PC-9 (cell line): Measurements from ENCODE around the gene NASP. TPM values are rescaled to one million over a fixed set of nuclear protein-coding genes. Genes with fewer than 3 reads are reported as not detected.

Experiments
- BruUV-seq: library from RNA; stranded (reverse); fragments of 400-500 nt; replicated peaks from 2 replicates; lab custom pipeline; 2021; lab: Mats Ljungman, UMichigan
- CTCF ChIA-PET: fragments of 300-600 bp; sonication (Branson Sonifier 250); formaldehyde crosslinking; loops from one replicate; lab custom pipeline; 2022; ENCODE audit warnings: antibody characterized with exemption; lab: Charles Lee
- POLR2A ChIA-PET: fragments of 300-600 bp; sonication (Branson Sonifier 250); formaldehyde crosslinking; loops from one replicate; lab custom pipeline; 2022; ENCODE audit warnings: antibody characterized with exemption; ENCODE audit not compliant: unreplicated experiment; lab: Charles Lee
- DNase-seq, 2 experiments: peaks; one replicate each; pipeline versions ENCODE4 v3.0.0 to v3.0.0-alpha.2; 2015 to 2022; ENCODE audit warnings: mixed read lengths in 1 of 2
- H2AFZ ChIP-seq: fragments of 200-600 bp; sonication (generic); 2 replicates; pipeline ENCODE4 v1.8.1; 2017; ENCODE audit warnings: antibody characterized with exemption
- H3F3A ChIP-seq: fragments of 200-600 bp; sonication (generic); 2 replicates; pipeline ENCODE4 v1.8.1; 2017; ENCODE audit warnings: antibody characterized with exemption, mild to moderate bottlenecking, low read depth; ENCODE audit not compliant: insufficient read depth
- H3K27ac ChIP-seq: fragments of 200-600 bp; sonication (generic); 2 replicates; pipeline ENCODE4 v1.6.1; 2016; ENCODE audit warnings: mixed run types
- H3K27me3 ChIP-seq: fragments of 200-600 bp; sonication (generic); 2 replicates; pipeline ENCODE4 v1.6.1; 2016; ENCODE audit warnings: low read depth, mixed run types; ENCODE audit not compliant: insufficient read depth
- H3K36me3 ChIP-seq: fragments of 200-600 bp; sonication (generic); 2 replicates; pipeline ENCODE4 v1.6.1; 2016; ENCODE audit warnings: low read depth, mixed run types
- H3K4me1 ChIP-seq: fragments of 200-600 bp; sonication (generic); replicated peaks from 2 replicates; pipeline ENCODE4 v1.6.1; 2016; ENCODE audit warnings: mixed run types; ENCODE audit not compliant: insufficient read depth
- H3K4me2 ChIP-seq: fragments of 200-600 bp; sonication (generic); 2 replicates; pipeline ENCODE4 v1.6.1; 2017; ENCODE audit warnings: mixed run types
- H3K4me3 ChIP-seq: fragments of 200-600 bp; sonication (generic); 2 replicates; pipeline ENCODE4 v1.6.1; 2016; ENCODE audit warnings: mixed run types
- H3K79me2 ChIP-seq: fragments of 200-600 bp; sonication (generic); 2 replicates; pipeline ENCODE4 v1.6.1; 2017; ENCODE audit warnings: low read depth, mixed run types
- H3K9me2 ChIP-seq: fragments of 200-600 bp; sonication (generic); 2 replicates; pipeline ENCODE4 v1.8.1; 2017; ENCODE audit warnings: mild to moderate bottlenecking; ENCODE audit not compliant: insufficient read depth
- H3K9me3 ChIP-seq: fragments of 200-600 bp; sonication (generic); 2 replicates; pipeline ENCODE4 v1.8.1; 2016; ENCODE audit warnings: low read depth; ENCODE audit not compliant: insufficient read depth
- H4K20me1 ChIP-seq: fragments of 200-600 bp; sonication (generic); 2 replicates; pipeline ENCODE4 v1.8.1; 2017; ENCODE audit not compliant: insufficient read depth
- CTCF ChIP-seq: fragments of 200-600 bp; sonication (generic); conservative IDR thresholded peaks from 2 replicates; pipeline ENCODE4 v1.6.1; 2017; ENCODE audit warnings: mixed run types, antibody characterized with exemption, mild to moderate bottlenecking, moderate library complexity
- EZH2 ChIP-seq: fragments of 200-600 bp; sonication (generic); IDR thresholded peaks from 2 replicates; pipeline ENCODE4 v1.8.0; 2017; ENCODE audit warnings: antibody characterized with exemption, low read depth
- intact Hi-C: fragments of 100-400 bp; cut with micrococcal nuclease; formaldehyde crosslinking; loops from one replicate; pipeline ENCODE4 v1.10.0; 2022; ENCODE audit not compliant: unreplicated experiment
- total RNA-seq: library from RNA; stranded (reverse); gene quantifications from 2 replicates; pipeline ENCODE4 v1.2.3, GENCODE V29; 2021

Gene NASP
- total RNA-seq, 1 experiment from 2014 or later = 221 TPM

- no peak for DNase-seq
- H3F3A ChIP-seq = peaks cover 21% of the 10 kb centered on the region; the same call in 1 of the 2 replicates
- peaks cover 6% of the 10 kb centered on the region for H3K36me3 ChIP-seq
- no peaks in the 10 kb centered on the region for H3K9me3 ChIP-seq
- TF ChIP-seq CTCF (no peak), EZH2 (no peak)
- intact Hi-C loops = no loop called here
- no peaks in the 10 kb centered on the region for H3K79me2 ChIP-seq
- ChIA-PET CTCF (interaction anchor here (0.6 to 0.7 kb wide), 3 partner anchors 49 to 843 kb away, joined by 3 to 5 read pairs (median 3); no protein-coding TSS in a partner anchor), POLR2A (interaction anchor here (0.6 kb wide), 1 partner anchor 48 kb away, joined by 5 read pairs; the partner anchor contains the start of gene PRDX1)
- no TSS peak for BruUV-seq
- no peaks in the 10 kb centered on the region for H3K9me2 ChIP-seq
- H3K27ac ChIP-seq = no peak overlapping the region
- no peak overlapping the region for H2AFZ ChIP-seq
- H3K4me2 ChIP-seq = no peak overlapping the region
- H3K4me1 ChIP-seq = no peaks in the 10 kb centered on the region
- 0 out of 2 replicates have a peak, but pooled peaks cover 4% of the 10 kb centered on the region for H4K20me1 ChIP-seq
- no peak overlapping the region for H3K4me3 ChIP-seq
- H3K27me3 ChIP-seq = no peaks in the 10 kb centered on the region
Observed at GRCh38 chr1:45569571-45569961, 14.3 kb upstream of the NASP start.

- intact Hi-C loops = loop anchor here (1.0 to 5.0 kb wide), 4 partner anchors 58 to 733 kb away; no protein-coding TSS in a partner anchor
- H4K20me1 ChIP-seq = 0 out of 2 replicates have a peak, but pooled peaks cover 4% of the 10 kb centered on the region
- H3F3A ChIP-seq = peaks cover 26% of the 10 kb centered on the region
- H3K4me2 ChIP-seq = no peak overlapping the region
- no peak overlapping the region for H3K27ac ChIP-seq
- H3K79me2 ChIP-seq = no peaks in the 10 kb centered on the region
- no peaks in the 10 kb centered on the region for H3K9me2 ChIP-seq
- no peaks in the 10 kb centered on the region for H3K27me3 ChIP-seq
- peak; percentile 62 to 64 for DNase-seq
- H3K36me3 ChIP-seq = peaks cover 6% of the 10 kb centered on the region
- peaks cover 3% of the 10 kb centered on the region; the same call in 1 of the 2 replicates for H3K4me1 ChIP-seq
- POLR2A ChIA-PET = interaction anchor here (0.6 kb wide), 1 partner anchor 48 kb away, joined by 5 read pairs; the partner anchor contains the start of gene PRDX1
- no peak overlapping the region for H2AFZ ChIP-seq
- no peaks in the 10 kb centered on the region for H3K9me3 ChIP-seq
- CTCF ChIA-PET = interaction anchor here (0.7 kb wide), 1 partner anchor 57 kb away, joined by 5 read pairs; no protein-coding TSS in a partner anchor
- no TSS peak for BruUV-seq
- TF ChIP-seq CTCF (peak; percentile 99), EZH2 (no peak)
- H3K4me3 ChIP-seq = no peak overlapping the region
Observed at GRCh38 chr1:45569962-45570581, 13.8 kb upstream of the NASP start.

- H3K4me3 ChIP-seq = no peak overlapping the region
- H3K36me3 ChIP-seq = peaks cover 6% of the 10 kb centered on the region
- H3F3A ChIP-seq = peaks cover 32% of the 10 kb centered on the region
- no peak for DNase-seq
- H3K9me2 ChIP-seq = no peaks in the 10 kb centered on the region
- H3K4me2 ChIP-seq = no peak overlapping the region
- no peaks in the 10 kb centered on the region for H3K79me2 ChIP-seq
- intact Hi-C loops = loop anchor here (1.0 to 5.0 kb wide), 4 partner anchors 58 to 733 kb away; no protein-coding TSS in a partner anchor
- CTCF ChIA-PET = interaction anchor here (0.6 kb wide), 1 partner anchor 172 kb away, joined by 3 read pairs; no protein-coding TSS in a partner anchor
- BruUV-seq = no TSS peak
- no peaks in the 10 kb centered on the region for H3K27me3 ChIP-seq
- POLR2A ChIA-PET = no interaction called here
- H4K20me1 ChIP-seq = 0 out of 2 replicates have a peak, but pooled peaks cover 4% of the 10 kb centered on the region
- H3K4me1 ChIP-seq = peaks cover 8% of the 10 kb centered on the region; the same call in 1 of the 2 replicates
- no peaks in the 10 kb centered on the region for H3K9me3 ChIP-seq
- H2AFZ ChIP-seq = no peak overlapping the region
- no peak for TF ChIP-seq EZH2
- H3K27ac ChIP-seq = no peak overlapping the region
Observed at GRCh38 chr1:45570631-45571030, 13.2 kb upstream of the NASP start.
